A549 (cell line): ENCODE results near the gene SMG9. TPM values are rescaled to one million over a fixed set of nuclear protein-coding genes. Genes with fewer than 3 reads are reported as not detected.
A peak's percentile ranks its signal among the peaks of the same experiment; 100 is the strongest.

ENCODE experiments used
- ATAC-seq, 2 experiments: fragments of 200-7000 bp in 1 of 2; fragments of >200 bp in 1 of 2; cut with Nextera tagmentation in 1 of 2; cut with Tn5 transposase in 1 of 2; 3 replicates each; pipeline versions ENCODE4 v1.8.0 to v1.9.1; 2018 to 2020; ENCODE audit warnings: mild to moderate bottlenecking in 1 of 2, moderate library complexity in 1 of 2
- CTCF ChIA-PET: fragments of 300-600 bp; sonication (Branson Sonifier 250); formaldehyde crosslinking; extraction: SDS; loops from one replicate; lab custom pipeline; 2021; ENCODE audit warnings: antibody characterized with exemption, inconsistent platforms; lab: Yijun Ruan, JAX
- POLR2A ChIA-PET: fragments of 350-600 bp; formaldehyde crosslinking; extraction: SDS; loops from one replicate; lab custom pipeline; 2021; ENCODE audit warnings: antibody characterized with exemption, inconsistent platforms; lab: Yijun Ruan, JAX
- DNase-seq, 2 experiments: peaks; one replicate each; pipeline versions ENCODE4 v3.0.0 to v3.0.0-alpha.2; 2011 to 2016; ENCODE audit warnings: low read depth in 1 of 2, low spot score in 1 of 2
- FAIRE-seq: peaks from 2 replicates; lab custom pipeline; 2011; peaks lifted over from hg19 to GRCh38; lab: Jason Lieb, UNC
- H3K27ac ChIP-seq, 2 experiments: fragments of >200 bp; sonication (Bioruptor Twin); formaldehyde crosslinking; 3 replicates each; pipeline ENCODE4 v1.5.1; 2016 to 2017
- H3K4me1 ChIP-seq: fragments of >200 bp; sonication (Bioruptor Twin); formaldehyde crosslinking; 3 replicates; pipeline ENCODE4 v1.6.1; 2016
- H3K4me2 ChIP-seq: fragments of >200 bp; sonication (Bioruptor Twin); formaldehyde crosslinking; 3 replicates; pipeline ENCODE4 v1.6.1; 2016
- H3K4me3 ChIP-seq: fragments of >200 bp; sonication (Bioruptor Twin); formaldehyde crosslinking; 3 replicates; pipeline ENCODE4 v1.5.1; 2016
- H3K9me3 ChIP-seq: fragments of >200 bp; sonication (Bioruptor Twin); formaldehyde crosslinking; 3 replicates; pipeline ENCODE4 v1.6.1; 2016
- ATOH8 ChIP-seq: fragments of 250-450 bp; sonication (Bioruptor Pico); IDR thresholded peaks from 2 replicates; pipeline ENCODE4 v1.5.0; 2020; ENCODE audit warnings: low read depth, mild to moderate bottlenecking, moderate library complexity
- BCL3 ChIP-seq: fragments of >200 bp; sonication (Bioruptor Twin); formaldehyde crosslinking; IDR thresholded peaks from 3 replicates; pipeline ENCODE4 v1.6.1; 2016
- CBX8 ChIP-seq: fragments of 200-600 bp; sonication (generic); IDR thresholded peaks from 2 replicates; pipeline ENCODE4 v1.6.1; 2016
- CEBPB ChIP-seq, 2 experiments: fragments of >200 bp in 1 of 2; sonication (Bioruptor Twin) in 1 of 2; formaldehyde crosslinking in 1 of 2; IDR thresholded peaks; 2 replicates each; pipeline ENCODE4 v1.6.1; 2012 to 2016
- FOXS1 ChIP-seq: fragments of 250-450 bp; sonication (Bioruptor Pico); IDR thresholded peaks from 2 replicates; pipeline ENCODE4 v1.5.0; 2020; ENCODE audit warnings: mild to moderate bottlenecking, moderate library complexity
- HDAC2 ChIP-seq: fragments of 200-600 bp; sonication (generic); IDR thresholded peaks from 2 replicates; pipeline ENCODE4 v1.6.1; 2016
- HOXA7 ChIP-seq: fragments of 250-450 bp; sonication (Bioruptor Pico); IDR thresholded peaks from 2 replicates; pipeline ENCODE4 v1.5.0; 2020; ENCODE audit warnings: mild to moderate bottlenecking, moderate library complexity
- HOXB13 ChIP-seq: fragments of 250-450 bp; sonication (Bioruptor Pico); IDR thresholded peaks from 2 replicates; pipeline ENCODE4 v1.5.0; 2020; ENCODE audit warnings: low read depth, mild to moderate bottlenecking, moderate library complexity
- JUNB ChIP-seq: fragments of >200 bp; sonication (Bioruptor Twin); formaldehyde crosslinking; IDR thresholded peaks from 2 replicates; pipeline ENCODE4 v1.6.1; 2016
- MAFK ChIP-seq: fragments of 450-650 bp; IDR thresholded peaks from 2 replicates; pipeline ENCODE4 v1.6.1; 2014; ENCODE audit not compliant: partially characterized antibody
- MAX ChIP-seq: IDR thresholded peaks from 2 replicates; pipeline ENCODE4 v1.6.1; 2012
- RARB ChIP-seq: fragments of 250-450 bp; sonication (Bioruptor Pico); IDR thresholded peaks from 2 replicates; pipeline ENCODE4 v1.8.0; 2021; ENCODE audit warnings: mild to moderate bottlenecking, moderate library complexity
- RCOR1 ChIP-seq: fragments of 150-350 bp; IDR thresholded peaks from 2 replicates; pipeline ENCODE4 v1.6.1; 2014; ENCODE audit warnings: antibody characterized with exemption, low read length, low read depth
- REST ChIP-seq: fragments of 200-600 bp; sonication (generic); IDR thresholded peaks from 2 replicates; pipeline ENCODE4 v1.6.1; 2016; ENCODE audit warnings: antibody characterized with exemption, mild to moderate bottlenecking, moderate library complexity
- RNF2 ChIP-seq: fragments of 200-600 bp; sonication (generic); IDR thresholded peaks from 2 replicates; pipeline ENCODE4 v1.6.1; 2016; ENCODE audit warnings: low read depth, mild to moderate bottlenecking, antibody characterized with exemption, moderate library complexity, borderline replicate concordance
- SMC3 ChIP-seq: fragments of >200 bp; sonication (Bioruptor Twin); formaldehyde crosslinking; IDR thresholded peaks from 3 replicates; pipeline ENCODE4 v1.6.1; 2018; ENCODE audit warnings: inconsistent platforms
- ZC3H11A ChIP-seq: fragments of 450-650 bp; IDR thresholded peaks from 2 replicates; pipeline ENCODE4 v1.6.1; 2014; ENCODE audit warnings: antibody characterized with exemption, mild to moderate bottlenecking
- ZSCAN20 ChIP-seq: fragments of 250-450 bp; sonication (Bioruptor Pico); IDR thresholded peaks from 2 replicates; pipeline ENCODE4 v1.8.0; 2022; ENCODE audit warnings: mild to moderate bottlenecking, moderate library complexity
- WGBS: methylation state at CpG from one replicate; pipeline ENCODE4 v1.1.6; 2017; ENCODE audit errors: missing lambda C conversion rate; 5-methylcytosine and 5-hydroxymethylcytosine counted together
- polyA plus RNA-seq, 4 experiments: library from polyadenylated mRNA; depleted of rRNA in 3 of 4; stranded (reverse); fragments of >200 nt; fragmentation: RNase III in 1 of 4; extraction: RNeasy Plus Mini Kit Qiagen cat#74134 plus additional on column Dnase treatment in 1 of 4; gene quantifications; 2 replicates in 3 of 4; 3 replicates in 1 of 4; pipeline ENCODE4 v1.2.3, GENCODE V29; 2011 to 2017

The SMG9 gene
- polyA plus RNA-seq, 2 of the 4 experiments (the other 2 are of a cell fraction), result 14.2 to 44.2 TPM

DNA sequence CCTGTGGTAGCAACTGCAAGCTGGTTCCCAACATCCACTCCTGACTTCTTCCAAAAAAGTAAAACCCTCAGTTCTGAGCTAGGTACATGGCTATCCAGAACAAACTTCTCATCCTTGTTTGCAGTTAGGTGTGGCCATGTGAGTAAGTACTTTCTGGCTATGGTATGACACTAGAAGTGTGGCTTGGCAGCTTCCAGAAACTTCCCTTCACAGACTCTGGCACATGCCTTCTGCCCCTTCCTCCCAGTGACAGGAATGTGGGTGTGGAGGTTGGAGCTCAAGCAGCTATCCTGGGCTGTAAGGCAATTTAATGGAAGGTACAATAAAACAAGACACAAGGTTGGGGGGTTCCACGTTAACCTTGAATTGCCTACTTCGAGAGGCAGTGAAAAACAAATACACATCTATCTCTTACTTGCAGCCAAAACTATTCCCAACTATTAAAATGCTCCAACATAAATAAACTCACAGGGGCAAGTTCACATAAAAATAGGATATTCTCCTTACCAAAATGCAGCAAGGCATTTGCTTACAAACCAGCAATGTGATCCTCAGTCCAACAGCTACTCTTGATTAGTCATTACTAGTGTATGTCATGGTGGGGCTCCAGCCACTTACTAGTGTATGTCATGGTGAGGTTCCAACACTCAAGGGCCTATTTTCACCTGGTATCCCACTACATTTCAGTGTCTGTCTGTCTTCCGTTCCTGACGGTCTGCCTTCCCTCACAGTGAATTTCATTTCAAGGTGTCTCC is 3.1 kb downstream of the SMG9 start:
- H3K4me1 ChIP-seq, result peaks cover 33% of the 10 kb centered on the region
- FAIRE-seq, result no peak
- POLR2A ChIA-PET, result interaction anchor here (0.6 to 1.5 kb wide), 2 partner anchors 16 to 83 kb away, joined by 3 read pairs; no protein-coding TSS in a partner anchor
- peak overlapping the region; percentile 93; the same call in 2 of the 3 replicates for H3K4me2 ChIP-seq
- no peak for ATAC-seq
- 92% methylated on average over 4 of the region's 4 CpGs for WGBS
- no peak overlapping the region for H3K4me3 ChIP-seq
- CTCF ChIA-PET, result interaction anchor here (1.6 to 22.3 kb wide), 5 partner anchors 11 to 83 kb away, joined by 4 to 565 read pairs (median 96); partner anchors contain the start of gene KCNN4
- DNase-seq, result no peak
- H3K9me3 ChIP-seq, result no peaks in the 10 kb centered on the region
- TF ChIP-seq CEBPB (IDR thresholded peaks at IDR 0.05) (no peak), SMC3 (no peak), RARB (CRISPR knock-in tag) (no peak), RCOR1 (no peak), HOXB13 (CRISPR knock-in tag) (no peak), ZSCAN20 (CRISPR knock-in tag) (no peak), MAX (no peak), ATOH8 (CRISPR knock-in tag) (no peak)
- peak overlapping the region in 1 of 2 experiments; percentile 94; a peak in 3 of 6 replicates for H3K27ac ChIP-seq

GRCh38 chr19:43749898-43750297 is 4.9 kb downstream of the SMG9 start:
- no peak for FAIRE-seq
- CTCF ChIA-PET, result interaction anchor here (0.7 to 2.1 kb wide), 6 partner anchors 12 to 81 kb away, joined by 3 to 5 read pairs (median 4); partner anchors contain the start of gene PLAUR

More at GRCh38 chr19:43749898-43750297, 4.9 kb downstream of the SMG9 start:
- no peak overlapping the region for H3K4me2 ChIP-seq
- no peak overlapping the region for H3K27ac ChIP-seq
- H3K4me3 ChIP-seq, result no peak overlapping the region
- 93% methylated on average over 1 of the region's 1 CpG for WGBS
- POLR2A ChIA-PET, result no interaction called here
- ATAC-seq (no peak), DNase-seq (no peak)
- H3K9me3 ChIP-seq, result no peaks in the 10 kb centered on the region
- H3K4me1 ChIP-seq, result peaks cover 23% of the 10 kb centered on the region
- TF ChIP-seq FOXS1 (CRISPR knock-in tag) (no peak), MAFK (no peak), HOXA7 (CRISPR knock-in tag) (no peak), ATOH8 (CRISPR knock-in tag) (no peak), CBX8 (no peak), BCL3 (no peak), JUNB (no peak), REST (no peak), RCOR1 (no peak), RNF2 (no peak), HDAC2 (no peak), MAX (no peak), ZC3H11A (no peak)
